ENCODE measurements around the gene CHTF8.

DNA sequence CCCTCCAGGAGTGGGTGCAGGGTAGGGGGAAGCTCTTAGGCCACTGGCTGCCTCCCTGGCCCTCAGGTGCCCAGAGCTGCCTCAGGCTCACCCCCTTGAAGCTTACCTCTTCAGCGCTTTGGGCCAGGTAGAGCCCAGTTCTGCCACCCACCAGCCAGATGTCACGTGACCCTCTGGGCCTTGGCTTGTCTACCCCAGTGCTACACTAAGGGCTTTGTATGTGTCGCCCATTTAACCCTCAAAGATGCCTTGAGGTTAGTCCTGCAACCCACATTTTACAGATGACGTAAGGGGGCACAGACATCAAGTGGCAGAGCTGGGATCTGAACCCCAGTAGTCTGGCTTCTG, 23.5 kb downstream of the CHTF8 start:
- TF ChIP-seq, protein P1, sequence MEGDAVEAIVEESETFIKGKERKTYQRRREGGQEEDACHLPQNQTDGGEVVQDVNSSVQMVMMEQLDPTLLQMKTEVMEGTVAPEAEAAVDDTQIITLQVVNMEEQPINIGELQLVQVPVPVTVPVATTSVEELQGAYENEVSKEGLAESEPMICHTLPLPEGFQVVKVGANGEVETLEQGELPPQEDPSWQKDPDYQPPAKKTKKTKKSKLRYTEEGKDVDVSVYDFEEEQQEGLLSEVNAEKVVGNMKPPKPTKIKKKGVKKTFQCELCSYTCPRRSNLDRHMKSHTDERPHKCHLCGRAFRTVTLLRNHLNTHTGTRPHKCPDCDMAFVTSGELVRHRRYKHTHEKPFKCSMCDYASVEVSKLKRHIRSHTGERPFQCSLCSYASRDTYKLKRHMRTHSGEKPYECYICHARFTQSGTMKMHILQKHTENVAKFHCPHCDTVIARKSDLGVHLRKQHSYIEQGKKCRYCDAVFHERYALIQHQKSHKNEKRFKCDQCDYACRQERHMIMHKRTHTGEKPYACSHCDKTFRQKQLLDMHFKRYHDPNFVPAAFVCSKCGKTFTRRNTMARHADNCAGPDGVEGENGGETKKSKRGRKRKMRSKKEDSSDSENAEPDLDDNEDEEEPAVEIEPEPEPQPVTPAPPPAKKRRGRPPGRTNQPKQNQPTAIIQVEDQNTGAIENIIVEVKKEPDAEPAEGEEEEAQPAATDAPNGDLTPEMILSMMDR (optimal IDR thresholded peaks at IDR 0.05 in 1 of 3, IDR thresholded peaks at IDR 0.05 in 1 of 3, conservative IDR thresholded peaks at IDR 0.05 in 1 of 3; ENCODE audit: extremely low read depth in 1 of 3, insufficient read depth in 2 of 3, low read length in 3 of 3), result no peak
- TF ChIP-seq EZH2 (IDR thresholded peaks at IDR 0.05; ENCODE audit: low read length), result no peak

Measured in keratinocyte (primary cell).